GM15510 (cell line): ENCODE results near the gene FAM110D.

Experiments used
- POLR2A ChIP-seq: IDR thresholded peaks from 3 replicates; pipeline ENCODE4 v1.6.1; 2011; ENCODE audit warnings: borderline replicate concordance; ENCODE audit not compliant: insufficient read length; ENCODE audit errors: extremely low read depth

The FAM110D gene

DNA sequence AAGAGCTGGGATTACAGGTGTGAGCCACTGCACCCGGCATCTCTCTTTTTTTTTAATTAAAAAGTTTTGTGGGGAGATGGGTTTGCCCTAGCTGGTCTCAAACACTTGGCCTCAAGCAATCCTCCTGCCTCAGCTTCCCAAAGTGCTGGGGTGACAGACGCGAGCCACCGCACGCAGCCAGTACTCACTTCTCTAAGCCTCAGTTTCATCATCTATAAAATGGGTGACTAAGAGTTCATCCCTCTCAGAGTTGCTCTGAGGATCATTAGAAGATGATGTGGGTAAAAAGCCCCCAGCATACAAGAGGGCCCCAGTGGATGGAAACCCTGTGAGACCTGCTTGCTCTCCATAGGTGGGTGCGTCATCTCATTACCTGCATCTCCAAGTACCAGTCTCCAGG, 29.0 kb downstream of the FAM110D start:
- no peak for TF ChIP-seq POLR2A

DNA sequence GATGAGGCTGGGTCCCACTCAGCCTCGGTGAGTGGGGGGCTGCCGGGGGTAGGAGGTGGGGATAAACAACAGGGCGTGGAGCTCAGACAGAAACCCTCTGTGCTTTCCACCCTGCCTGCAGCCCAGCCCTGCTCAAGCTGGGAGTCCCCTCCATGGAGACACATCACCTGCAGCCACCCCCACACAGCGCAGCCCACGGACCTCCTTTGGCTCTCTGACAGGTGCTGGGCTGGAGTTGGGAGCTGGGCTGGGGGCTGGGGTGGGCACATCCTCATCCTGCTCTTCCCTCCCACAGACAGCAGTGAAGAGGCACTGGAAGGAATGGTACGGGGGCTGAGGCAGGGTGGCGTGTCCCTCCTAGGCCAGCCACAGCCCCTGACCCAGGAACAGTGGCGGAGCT, 29.6 kb downstream of the FAM110D start:
- no peak for TF ChIP-seq POLR2A

- no peak for TF ChIP-seq POLR2A
These were observed 30.5 kb downstream of the FAM110D start for GRCh38 chr1:26189331-26189730.

DNA sequence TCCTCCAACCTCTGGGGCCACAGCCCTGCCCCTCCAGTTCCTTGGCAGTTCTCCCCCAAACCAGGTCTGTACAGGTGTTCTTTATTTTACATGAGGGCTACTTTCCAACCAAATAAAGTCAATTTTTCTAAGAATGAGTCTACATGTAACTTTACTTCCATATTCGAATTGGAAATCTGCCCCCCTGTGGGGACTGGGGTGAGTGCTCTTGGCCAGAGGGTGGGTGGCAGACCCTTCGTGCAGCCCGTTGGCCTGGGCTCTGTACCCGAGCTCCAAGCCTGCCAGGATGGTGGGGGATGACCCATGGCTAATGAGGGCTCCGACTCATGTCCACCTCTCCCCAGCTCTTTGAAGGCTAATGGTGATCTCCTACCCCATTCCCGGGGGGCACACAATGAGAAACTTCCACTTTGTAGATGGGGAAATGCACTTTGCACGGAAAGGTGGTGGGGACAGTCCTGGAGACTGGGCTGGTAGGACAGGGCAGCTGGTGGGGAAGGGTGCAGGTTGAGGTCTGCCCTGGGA, 30.9 kb downstream of the FAM110D start:
- no peak for TF ChIP-seq POLR2A

DNA sequence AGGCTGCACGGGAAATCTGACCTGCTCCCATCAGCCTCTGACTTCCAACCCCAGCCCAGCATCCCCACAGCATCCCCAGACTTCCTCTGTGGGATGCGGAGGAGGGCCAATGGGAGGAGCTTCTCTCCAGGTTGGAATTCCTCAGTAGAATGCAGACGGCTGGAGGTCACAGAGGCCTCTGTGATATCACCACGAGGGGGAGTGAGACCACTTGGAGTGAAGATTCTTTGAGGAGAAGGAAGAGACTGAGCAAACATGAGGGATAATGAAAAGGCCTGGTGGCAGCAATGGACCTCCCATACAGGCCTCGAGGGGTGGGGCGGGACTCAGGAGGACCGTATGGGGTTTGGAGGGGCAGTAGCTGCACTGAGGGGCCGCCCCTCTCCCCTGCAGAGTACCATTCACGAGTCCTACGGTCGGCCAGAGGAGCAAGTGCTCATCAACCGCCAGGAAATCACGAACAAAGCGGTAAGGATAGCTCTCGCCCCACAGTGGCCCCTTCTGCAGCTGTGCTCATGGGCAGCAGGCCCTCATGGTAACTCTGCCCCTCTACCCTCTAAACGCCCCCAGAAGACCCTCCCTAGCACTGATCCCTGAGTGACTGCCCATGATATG, 31.6 kb downstream of the FAM110D start, which contains the start of gene CATSPER4:
Gene CATSPER4, plus strand, starts transcription at position 230 of the 615 bp plus-strand sequence. Its CDS starts 26 bp downstream, at position 256.
- no peak for TF ChIP-seq POLR2A

DNA sequence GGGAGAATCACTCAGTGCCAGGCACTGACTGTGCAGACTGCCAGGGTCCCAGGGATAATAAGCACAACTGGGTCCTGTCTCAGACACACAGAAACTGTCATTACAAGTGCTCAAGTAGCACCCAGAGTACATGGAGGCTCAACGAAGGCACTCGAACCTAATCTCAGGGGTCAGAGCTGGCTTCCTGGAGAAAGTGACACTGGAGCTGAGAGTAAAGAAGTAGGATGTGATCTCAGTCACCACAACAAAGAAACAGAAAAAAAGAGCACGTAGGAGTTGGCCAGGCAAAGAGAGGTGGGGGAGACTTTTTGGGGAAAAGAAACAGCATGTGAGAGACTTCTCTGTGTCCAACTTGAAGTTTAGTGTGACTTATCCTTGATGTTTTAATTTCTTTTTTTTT, 32.9 kb downstream of the FAM110D start:
- no peak for TF ChIP-seq POLR2A

DNA sequence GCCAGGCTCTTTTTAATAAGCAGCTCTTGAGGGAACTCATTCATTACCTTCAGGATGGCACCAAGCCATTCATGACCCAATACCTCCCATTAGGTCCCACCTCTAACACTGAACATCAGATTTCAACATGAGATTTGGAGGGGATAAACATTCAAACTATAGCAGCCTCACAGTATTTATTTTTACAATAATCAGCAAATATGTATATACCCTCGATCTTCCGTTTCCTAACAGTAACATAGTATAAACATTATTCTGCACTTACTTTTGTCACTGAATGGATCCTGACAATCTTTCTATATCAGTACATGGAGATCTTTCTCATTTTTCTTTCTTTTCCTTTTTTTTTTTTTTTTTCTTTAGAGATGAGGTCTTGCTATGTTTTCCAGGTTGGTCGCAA, 36.9 kb downstream of the FAM110D start:
- TF ChIP-seq POLR2A: no peak

DNA sequence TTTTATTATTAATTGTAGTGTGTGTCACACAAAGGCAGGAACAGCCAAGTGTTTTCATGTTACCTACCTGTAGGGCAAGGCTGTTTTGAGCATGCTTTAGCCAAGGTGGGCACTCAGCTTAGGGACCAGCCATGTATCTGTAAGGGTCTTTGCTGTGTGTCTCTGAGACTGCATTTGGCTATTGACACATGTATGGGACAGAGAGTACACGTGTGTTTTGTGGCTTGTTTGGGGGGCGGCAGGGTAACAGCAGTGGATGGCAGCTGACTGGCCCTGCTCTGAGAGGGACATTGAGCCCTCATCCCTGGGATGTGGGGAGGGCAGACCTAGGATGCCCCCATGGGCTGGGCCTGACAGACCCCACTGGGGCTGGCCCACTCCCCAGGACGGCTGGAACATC, 38.4 kb downstream of the FAM110D start:
- no peak for TF ChIP-seq POLR2A

DNA sequence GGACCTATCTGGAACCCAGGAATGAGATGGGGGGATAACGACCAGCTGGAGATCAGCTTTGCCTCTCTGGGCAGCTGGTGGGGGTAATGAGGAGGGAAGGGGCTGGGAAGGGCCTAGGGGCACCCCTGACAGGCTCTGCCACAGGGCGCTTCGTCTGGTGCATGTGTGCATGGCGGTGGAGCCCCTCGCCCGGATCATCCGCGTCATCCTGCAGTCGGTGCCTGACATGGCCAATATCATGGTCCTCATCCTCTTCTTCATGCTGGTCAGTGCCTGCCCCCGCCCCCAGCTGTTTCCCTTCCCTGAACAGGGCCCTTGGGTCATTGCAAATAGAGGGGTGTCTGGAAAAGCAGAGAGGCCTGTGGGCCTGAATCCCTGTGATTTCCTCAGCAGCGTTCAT, 38.9 kb downstream of the FAM110D start:
- no peak for TF ChIP-seq POLR2A

- TF ChIP-seq POLR2A: no peak
These were observed 41.5 kb downstream of the FAM110D start for GRCh38 chr1:26200413-26200812.

- no peak for TF ChIP-seq POLR2A
These were observed 44.9 kb downstream of the FAM110D start for GRCh38 chr1:26203642-26204318.

DNA sequence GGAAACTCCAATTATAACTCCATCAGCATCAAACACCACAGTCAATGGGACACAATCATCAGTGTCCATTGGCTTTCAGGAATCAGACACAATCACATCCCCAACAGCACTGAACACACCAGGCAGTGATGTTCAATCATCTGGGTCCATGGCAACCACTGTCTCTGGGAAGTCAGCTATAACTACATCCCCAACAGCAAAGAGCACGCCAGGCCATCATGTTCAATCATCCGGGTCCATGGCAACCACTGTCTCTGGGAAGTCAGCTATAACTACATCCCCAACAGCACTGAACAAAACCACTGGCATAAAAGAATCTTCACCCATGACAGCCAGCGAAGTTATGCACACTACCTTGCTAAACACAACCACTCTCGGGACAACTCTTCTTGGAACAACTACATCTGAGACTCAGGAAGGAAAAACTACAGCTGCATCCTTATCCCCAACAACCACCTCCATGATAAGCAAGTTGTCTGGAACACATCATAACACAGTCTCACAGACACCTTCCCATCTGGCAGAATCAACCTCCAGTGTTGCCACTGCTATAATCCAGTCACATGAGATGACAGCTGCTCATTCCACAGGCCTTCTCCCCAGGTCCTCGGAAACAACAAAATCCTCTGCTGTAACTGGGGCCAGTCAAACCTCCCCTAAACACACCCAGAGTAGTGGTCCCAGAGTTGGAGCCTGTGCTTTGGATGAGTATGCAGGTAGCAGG, 51.4 kb downstream of the FAM110D start:
- TF ChIP-seq POLR2A: no peak

- no peak for TF ChIP-seq POLR2A
These were observed 53.8 kb downstream of the FAM110D start for GRCh38 chr1:26212726-26213125.

- TF ChIP-seq POLR2A: no peak
These were observed 54.5 kb downstream of the FAM110D start for GRCh38 chr1:26213335-26213905.
